ENCODE data around the gene FLII.

GRCh38 chr17:18233803-18234518, 24.6 kb downstream of the FLII start:
- TF ChIP-seq CTCF (conservative IDR thresholded peaks at IDR 0.05; ENCODE audit: low read depth, low read length) (no peak), EZH2 (IDR thresholded peaks at IDR 0.05; ENCODE audit: borderline replicate concordance, low read depth, low read length, poor library complexity, severe bottlenecking) (no peak)

Data from A673 (cell line).